Trophoblast cell (in vitro differentiated cells and primary cell): ENCODE results near the gene LYSMD3.

Experiments used
- DNase-seq, 2 donors: peaks; one replicate each; pipeline ENCODE4 v3.0.0-alpha.2; 2016
- H2AFZ ChIP-seq: 2 replicates; pipeline ENCODE4 v1.6.1; 2013; ENCODE audit warnings: low read length, moderate library complexity, mild to moderate bottlenecking; ENCODE audit not compliant: insufficient read depth, poor library complexity
- H2AK5ac ChIP-seq: 2 replicates; pipeline ENCODE4 v1.6.1; 2013; ENCODE audit warnings: mild to moderate bottlenecking, low read length
- H2BK120ac ChIP-seq: 2 replicates; pipeline ENCODE4 v1.6.1; 2013; ENCODE audit warnings: low read length, mild to moderate bottlenecking, moderate library complexity; ENCODE audit not compliant: insufficient read depth, poor library complexity
- H2BK12ac ChIP-seq: 2 replicates; pipeline ENCODE4 v1.6.1; 2013; ENCODE audit warnings: mild to moderate bottlenecking, low read length, moderate library complexity
- H2BK5ac ChIP-seq: 2 replicates; pipeline ENCODE4 v1.6.1; 2013; ENCODE audit warnings: low read length, low read depth, moderate library complexity, mild to moderate bottlenecking; ENCODE audit not compliant: poor library complexity
- H3K14ac ChIP-seq: 2 replicates; pipeline ENCODE4 v1.6.1; 2013; ENCODE audit warnings: mild to moderate bottlenecking, low read length
- H3K18ac ChIP-seq: 2 replicates; pipeline ENCODE4 v1.6.1; 2013; ENCODE audit warnings: mild to moderate bottlenecking, low read length
- H3K23ac ChIP-seq: 2 replicates; pipeline ENCODE4 v1.6.1; 2013; ENCODE audit warnings: low read length
- H3K27ac ChIP-seq: 2 replicates; pipeline ENCODE4 v1.5.1; 2013; ENCODE audit warnings: low read depth, mild to moderate bottlenecking, inconsistent platforms, low read length, moderate library complexity
- H3K27me3 ChIP-seq: 2 replicates; pipeline ENCODE4 v1.6.1; 2013; ENCODE audit warnings: inconsistent platforms, mild to moderate bottlenecking, low read length, moderate library complexity; ENCODE audit not compliant: insufficient read depth
- H3K36me3 ChIP-seq, 2 experiments: 1 replicate in 1 of 2; 2 replicates in 1 of 2; pipeline ENCODE4 v1.6.1; 2013; ENCODE audit warnings: low read length in 2 of 2, mild to moderate bottlenecking in 2 of 2, moderate library complexity in 1 of 2; ENCODE audit not compliant: insufficient read depth in 2 of 2, control insufficient read depth in 1 of 2
- H3K4ac ChIP-seq: 2 replicates; pipeline ENCODE4 v1.6.1; 2013; ENCODE audit warnings: low read depth, mild to moderate bottlenecking, low read length, moderate library complexity
- H3K4me1 ChIP-seq, 2 experiments: 1 replicate in 1 of 2; 2 replicates in 1 of 2; pipeline ENCODE4 v1.6.1; 2013; ENCODE audit warnings: low read length in 2 of 2, mild to moderate bottlenecking in 2 of 2, moderate library complexity in 1 of 2; ENCODE audit not compliant: insufficient read depth in 2 of 2, control insufficient read depth in 1 of 2
- H3K4me2 ChIP-seq: 2 replicates; pipeline ENCODE4 v1.6.1; 2013; ENCODE audit warnings: inconsistent platforms, mild to moderate bottlenecking, low read length, moderate library complexity
- H3K4me3 ChIP-seq: 2 replicates; pipeline ENCODE4 v1.5.1; 2013; ENCODE audit warnings: mild to moderate bottlenecking, low read depth, low read length, inconsistent platforms
- H3K79me1 ChIP-seq: one replicate; pipeline ENCODE4 v1.6.1; 2013; ENCODE audit warnings: low read length
- H3K79me2 ChIP-seq: 2 replicates; pipeline ENCODE4 v1.6.1; 2013; ENCODE audit warnings: low read length, mild to moderate bottlenecking; ENCODE audit not compliant: control insufficient read depth, insufficient read depth, poor library complexity
- H3K9ac ChIP-seq: 2 replicates; pipeline ENCODE4 v1.6.1; 2013; ENCODE audit warnings: mild to moderate bottlenecking, low read length
- H3K9me3 ChIP-seq: 2 replicates; pipeline ENCODE4 v1.6.1; 2013; ENCODE audit warnings: low read depth, mild to moderate bottlenecking, control low read depth, inconsistent platforms, low read length; ENCODE audit not compliant: insufficient read depth
- H4K12ac ChIP-seq: 2 replicates; pipeline ENCODE4 v1.6.1; 2013; ENCODE audit warnings: low read depth, mild to moderate bottlenecking, low read length, moderate library complexity
- H4K8ac ChIP-seq: 2 replicates; pipeline ENCODE4 v1.6.1; 2013; ENCODE audit warnings: low read depth, mild to moderate bottlenecking, low read length, moderate library complexity
- H4K91ac ChIP-seq: one replicate; pipeline ENCODE4 v1.6.1; 2013; ENCODE audit warnings: low read depth, mild to moderate bottlenecking, low read length, moderate library complexity
- WGBS: extraction: QIAGEN DNeasy Blood & Tissue Kit; methylation state at CpG from one replicate; pipeline ENCODE4 v1.1.7; 2013; ENCODE audit warnings: missing lambda C conversion rate; ENCODE audit not compliant: insufficient read length, insufficient coverage; ENCODE audit errors: extremely low coverage; 5-methylcytosine and 5-hydroxymethylcytosine counted together

LYSMD3 gene

GRCh38 chr5:90549223-90549622 lies 19.8 kb upstream of the LYSMD3 start:
- Histone ChIP-seq H3K79me2 (no peaks in the 10 kb centered on the region), H3K27me3 (no peaks in the 10 kb centered on the region), H3K4me3 (no peak overlapping the region)

DNA sequence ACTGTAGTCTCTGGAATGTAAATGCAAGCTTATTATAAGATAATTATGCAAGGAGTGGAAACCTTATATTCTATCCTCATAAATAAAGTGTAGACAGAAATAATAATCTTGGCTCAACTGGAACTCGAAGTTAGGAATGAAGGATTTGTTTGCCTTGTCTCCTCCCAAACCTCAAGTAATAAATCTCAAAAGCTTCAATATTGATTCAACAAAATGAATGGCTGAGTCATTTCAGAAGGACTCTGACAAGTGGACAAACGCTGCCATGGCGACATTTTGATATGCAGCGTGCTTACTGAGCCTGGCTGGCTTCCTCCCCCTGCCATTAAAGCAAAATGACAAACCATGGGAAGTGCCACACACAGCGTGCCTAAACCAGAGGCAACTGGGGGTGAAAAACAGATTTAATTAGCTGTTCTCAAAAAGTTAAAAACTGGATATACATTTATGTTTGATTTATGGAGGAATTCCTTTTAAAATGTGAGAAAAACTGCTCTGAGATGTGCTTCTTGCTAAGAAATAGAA lies 18.7 kb upstream of the LYSMD3 start:
- Histone ChIP-seq H3K23ac (no peak overlapping the region), H3K27me3 (no peaks in the 10 kb centered on the region), H3K14ac (no peak overlapping the region), H4K12ac (no peak overlapping the region), H3K27ac (no peak overlapping the region), H2BK12ac (no peak overlapping the region), H3K79me1 (no peaks in the 10 kb centered on the region), H3K9me3 (no peaks in the 10 kb centered on the region), H3K4ac (no peak overlapping the region), H2AFZ (no peak overlapping the region), H4K8ac (no peak overlapping the region), H4K91ac (no peak overlapping the region), H3K4me3 (no peak overlapping the region), H3K4me1 (no peaks in the 10 kb centered on the region), H3K9ac (no peak overlapping the region), H2BK120ac (no peak overlapping the region), H2AK5ac (no peak overlapping the region), H2BK5ac (no peak overlapping the region), H3K4me2 (no peak overlapping the region), H3K36me3 (no peaks in the 10 kb centered on the region), H3K18ac (no peak overlapping the region), H3K79me2 (no peaks in the 10 kb centered on the region)
- no CpG with 5 or more reads among the region's 5 CpGs for WGBS
- no peak for DNase-seq

More at GRCh38 chr5:90549223-90549622, 19.8 kb upstream of the LYSMD3 start:
- Histone ChIP-seq H3K27ac (no peak overlapping the region), H3K18ac (no peak overlapping the region), H3K36me3 (no peaks in the 10 kb centered on the region), H2BK5ac (no peak overlapping the region), H2AK5ac (no peak overlapping the region), H2BK120ac (no peak overlapping the region), H2AFZ (no peak overlapping the region), H3K4me2 (no peak overlapping the region), H3K79me1 (no peaks in the 10 kb centered on the region), H3K4ac (no peak overlapping the region), H3K4me1 (no peaks in the 10 kb centered on the region), H4K8ac (no peak overlapping the region), H3K14ac (no peak overlapping the region), H4K91ac (no peak overlapping the region), H2BK12ac (no peak overlapping the region), H3K9ac (no peak overlapping the region), H3K9me3 (no peaks in the 10 kb centered on the region), H4K12ac (no peak overlapping the region), H3K23ac (no peak overlapping the region)
- no peak for DNase-seq

DNA sequence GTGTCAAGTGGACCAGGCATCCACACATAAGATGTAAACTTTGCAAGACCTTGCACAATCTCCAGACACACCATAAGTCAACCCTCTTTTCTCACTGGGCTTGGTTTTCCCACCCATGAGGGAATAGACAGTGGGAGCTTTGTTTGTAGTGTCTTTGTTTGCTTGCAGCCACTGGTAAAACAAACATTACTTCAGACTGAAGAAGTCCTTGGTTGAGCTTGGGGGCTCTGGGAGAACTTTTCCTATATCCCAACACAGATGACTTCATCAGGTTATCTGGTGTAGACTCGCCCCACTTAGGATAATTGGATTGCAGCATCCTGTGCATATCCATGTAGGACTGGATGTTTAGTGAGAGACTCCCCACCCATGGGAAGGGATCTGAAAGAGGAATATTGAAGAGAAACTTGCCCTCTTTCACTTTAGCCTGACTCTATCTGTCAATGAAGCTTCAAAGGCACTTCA lies 17.7 kb upstream of the LYSMD3 start:
- Histone ChIP-seq H3K4me1 (no peaks in the 10 kb centered on the region), H2BK12ac (no peak overlapping the region), H3K23ac (no peak overlapping the region), H3K4me3 (no peak overlapping the region), H2AFZ (no peak overlapping the region), H2BK5ac (no peak overlapping the region), H4K91ac (no peak overlapping the region), H2BK120ac (no peak overlapping the region), H4K8ac (no peak overlapping the region), H3K36me3 (no peaks in the 10 kb centered on the region), H3K79me2 (no peaks in the 10 kb centered on the region), H3K9ac (no peak overlapping the region), H3K79me1 (no peaks in the 10 kb centered on the region), H4K12ac (no peak overlapping the region), H3K14ac (no peak overlapping the region), H3K4me2 (no peak overlapping the region), H3K27ac (no peak overlapping the region), H2AK5ac (no peak overlapping the region), H3K4ac (no peak overlapping the region), H3K9me3 (no peaks in the 10 kb centered on the region), H3K18ac (no peak overlapping the region), H3K27me3 (no peaks in the 10 kb centered on the region)
- no peak for DNase-seq
- WGBS: no CpG with 5 or more reads among the region's 1 CpG

GRCh38 chr5:90546216-90546837 lies 16.9 kb upstream of the LYSMD3 start:
- H3K14ac ChIP-seq: no peak overlapping the region
- H3K4me3 ChIP-seq: no peak overlapping the region
- H3K79me2 ChIP-seq: no peaks in the 10 kb centered on the region

More at GRCh38 chr5:90546216-90546837, 16.9 kb upstream of the LYSMD3 start:
- Histone ChIP-seq H4K91ac (no peak overlapping the region), H3K18ac (no peak overlapping the region), H3K79me1 (no peaks in the 10 kb centered on the region), H2BK5ac (no peak overlapping the region), H4K12ac (no peak overlapping the region), H3K27ac (no peak overlapping the region), H3K4me2 (no peak overlapping the region), H3K27me3 (no peaks in the 10 kb centered on the region), H4K8ac (no peak overlapping the region), H3K9ac (no peak overlapping the region), H3K36me3 (no peaks in the 10 kb centered on the region), H2BK120ac (no peak overlapping the region), H3K9me3 (no peaks in the 10 kb centered on the region), H3K4ac (no peak overlapping the region), H2AK5ac (no peak overlapping the region), H3K23ac (no peak overlapping the region), H3K4me1 (no peaks in the 10 kb centered on the region), H2BK12ac (no peak overlapping the region), H2AFZ (no peak overlapping the region)
- no CpG with 5 or more reads among the region's 4 CpGs for WGBS
- DNase-seq: no peak
